ENCODE results near the gene GOLGA8B.

The GOLGA8B gene

DNA sequence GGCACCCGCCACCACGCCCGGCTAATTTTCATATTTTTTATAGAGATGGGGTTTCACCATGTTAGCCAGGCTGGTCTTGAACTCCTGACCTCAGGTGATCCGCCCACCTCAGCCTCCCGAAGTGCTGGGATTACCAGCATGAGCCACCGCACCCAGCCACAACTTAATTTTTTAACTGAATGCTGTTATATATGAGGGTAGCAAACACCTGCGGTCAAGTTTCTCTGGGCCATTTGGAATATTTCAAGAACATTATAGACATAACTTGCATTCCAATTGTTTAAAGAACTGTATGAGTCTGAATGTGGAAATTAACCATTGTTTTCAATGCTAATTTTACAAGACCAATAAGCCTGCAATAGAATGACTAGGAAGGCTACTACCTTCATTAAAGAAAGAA is 35.7 kb upstream of the GOLGA8B start:
- TF ChIP-seq, protein P1, sequence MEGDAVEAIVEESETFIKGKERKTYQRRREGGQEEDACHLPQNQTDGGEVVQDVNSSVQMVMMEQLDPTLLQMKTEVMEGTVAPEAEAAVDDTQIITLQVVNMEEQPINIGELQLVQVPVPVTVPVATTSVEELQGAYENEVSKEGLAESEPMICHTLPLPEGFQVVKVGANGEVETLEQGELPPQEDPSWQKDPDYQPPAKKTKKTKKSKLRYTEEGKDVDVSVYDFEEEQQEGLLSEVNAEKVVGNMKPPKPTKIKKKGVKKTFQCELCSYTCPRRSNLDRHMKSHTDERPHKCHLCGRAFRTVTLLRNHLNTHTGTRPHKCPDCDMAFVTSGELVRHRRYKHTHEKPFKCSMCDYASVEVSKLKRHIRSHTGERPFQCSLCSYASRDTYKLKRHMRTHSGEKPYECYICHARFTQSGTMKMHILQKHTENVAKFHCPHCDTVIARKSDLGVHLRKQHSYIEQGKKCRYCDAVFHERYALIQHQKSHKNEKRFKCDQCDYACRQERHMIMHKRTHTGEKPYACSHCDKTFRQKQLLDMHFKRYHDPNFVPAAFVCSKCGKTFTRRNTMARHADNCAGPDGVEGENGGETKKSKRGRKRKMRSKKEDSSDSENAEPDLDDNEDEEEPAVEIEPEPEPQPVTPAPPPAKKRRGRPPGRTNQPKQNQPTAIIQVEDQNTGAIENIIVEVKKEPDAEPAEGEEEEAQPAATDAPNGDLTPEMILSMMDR (IDR thresholded peaks at IDR 0.05; ENCODE audit: borderline replicate concordance, insufficient read depth, low read depth, low read length): no peak
- no peak overlapping the region for H3K4me3 ChIP-seq (ENCODE audit: low read depth, low read length)

DNA sequence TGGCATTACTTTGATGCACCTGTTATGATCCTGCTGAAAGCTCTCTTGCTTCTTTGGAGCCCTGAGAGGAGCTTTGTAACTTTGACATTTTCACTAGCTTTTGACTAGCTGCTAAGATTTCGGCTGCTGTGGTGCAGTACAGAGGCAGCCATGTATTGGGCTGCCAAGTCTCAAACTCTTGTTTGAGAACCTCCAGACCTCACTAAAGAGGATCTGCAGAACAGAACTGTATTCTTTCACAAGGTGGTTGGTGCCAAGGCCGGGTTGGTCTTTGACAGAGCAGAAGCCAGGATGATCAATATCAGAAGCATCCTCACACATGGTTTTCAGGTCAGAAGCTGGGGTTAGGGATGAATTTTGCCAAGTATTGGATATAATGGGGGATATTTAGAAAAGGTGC is 34.6 kb upstream of the GOLGA8B start:
- TF ChIP-seq, protein P1 (IDR thresholded peaks at IDR 0.05; ENCODE audit: borderline replicate concordance, insufficient read depth, low read depth, low read length): no peak
- no peak overlapping the region for H3K4me3 ChIP-seq (ENCODE audit: low read depth, low read length)

DNA sequence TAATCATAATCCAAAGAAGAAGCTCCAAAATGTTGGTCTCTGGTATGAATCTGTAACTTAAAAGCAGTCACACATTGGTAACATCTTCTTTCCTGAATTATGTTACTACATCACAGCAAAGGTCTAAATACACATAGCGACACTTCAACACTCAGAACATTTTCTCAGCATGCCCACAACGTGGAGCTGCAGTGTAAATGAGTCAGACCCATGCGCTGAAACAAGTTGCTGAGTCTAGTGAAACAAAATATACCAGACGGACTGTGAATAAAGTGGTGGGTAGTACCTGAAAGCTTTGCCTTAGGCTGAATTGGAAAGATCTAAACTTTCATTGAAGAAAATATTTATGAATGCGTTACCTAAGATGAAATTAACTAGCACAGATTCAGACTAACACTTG is 33.2 kb upstream of the GOLGA8B start:
- H3K4me3 ChIP-seq (ENCODE audit: low read depth, low read length): no peak overlapping the region
- TF ChIP-seq, protein P1 (IDR thresholded peaks at IDR 0.05; ENCODE audit: borderline replicate concordance, insufficient read depth, low read depth, low read length): no peak

DNA sequence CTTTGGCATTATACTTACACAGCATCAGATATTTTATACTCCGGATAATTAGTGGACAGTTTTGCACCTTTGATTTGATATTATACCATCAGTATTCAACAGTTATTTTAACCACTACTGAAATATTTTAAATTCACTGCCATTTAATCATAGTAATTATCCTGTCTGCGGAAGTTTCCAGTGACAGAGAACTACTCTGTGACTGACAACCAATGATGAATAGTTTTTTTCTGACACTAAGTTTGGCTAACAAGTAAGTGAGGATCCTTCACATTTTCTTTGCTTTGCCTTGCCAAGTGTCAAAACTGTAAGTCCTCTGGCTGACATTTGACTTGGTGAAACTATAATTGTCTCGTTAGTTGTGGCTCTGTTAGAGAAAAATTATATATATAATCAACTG is 30.5 kb upstream of the GOLGA8B start:
- H3K4me3 ChIP-seq (ENCODE audit: low read depth, low read length): no peak overlapping the region
- TF ChIP-seq, protein P1 (IDR thresholded peaks at IDR 0.05; ENCODE audit: borderline replicate concordance, insufficient read depth, low read depth, low read length): no peak

DNA sequence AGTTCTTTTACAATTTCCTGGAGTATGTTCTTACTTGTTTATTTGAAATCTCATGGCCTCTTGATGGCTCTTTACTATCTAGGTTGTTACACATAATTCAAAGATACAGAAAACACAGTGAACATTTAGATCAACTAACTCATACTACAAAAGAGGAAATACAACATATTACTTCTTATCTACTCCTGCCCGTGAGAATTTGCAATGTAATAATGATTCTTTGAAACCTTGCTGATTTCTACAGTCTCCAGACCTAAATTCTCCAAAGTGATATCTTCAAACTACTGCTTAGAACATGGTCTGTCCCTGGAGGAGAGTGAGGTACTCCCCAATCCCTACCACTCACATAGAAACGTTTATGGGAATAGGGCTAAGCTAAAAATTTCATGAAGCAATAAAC is 29.9 kb upstream of the GOLGA8B start:
- no peak overlapping the region for H3K4me3 ChIP-seq (ENCODE audit: low read depth, low read length)
- TF ChIP-seq, protein P1 (IDR thresholded peaks at IDR 0.05; ENCODE audit: borderline replicate concordance, insufficient read depth, low read depth, low read length): no peak

DNA sequence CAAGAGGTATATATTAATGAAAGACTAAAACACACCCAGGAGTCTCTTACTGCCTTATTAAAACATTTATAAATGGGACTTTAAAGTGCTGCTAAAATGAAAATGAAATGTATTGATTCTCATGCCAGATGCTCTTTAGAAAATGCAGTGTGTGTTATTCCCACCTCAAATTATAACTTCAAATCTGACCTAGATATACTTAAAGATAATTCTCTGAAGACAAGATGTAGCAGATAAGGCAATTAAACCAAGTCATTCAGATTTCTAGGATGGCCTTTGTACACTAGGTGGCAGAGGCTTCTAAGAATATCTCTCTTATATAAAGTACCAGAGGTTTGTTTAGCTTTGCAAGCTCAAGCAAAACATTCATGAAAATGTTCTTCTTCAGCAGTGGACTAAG is 26.9 kb upstream of the GOLGA8B start:
- no peak overlapping the region for H3K4me3 ChIP-seq (ENCODE audit: low read depth, low read length)
- TF ChIP-seq, protein P1 (IDR thresholded peaks at IDR 0.05; ENCODE audit: borderline replicate concordance, insufficient read depth, low read depth, low read length): no peak

DNA sequence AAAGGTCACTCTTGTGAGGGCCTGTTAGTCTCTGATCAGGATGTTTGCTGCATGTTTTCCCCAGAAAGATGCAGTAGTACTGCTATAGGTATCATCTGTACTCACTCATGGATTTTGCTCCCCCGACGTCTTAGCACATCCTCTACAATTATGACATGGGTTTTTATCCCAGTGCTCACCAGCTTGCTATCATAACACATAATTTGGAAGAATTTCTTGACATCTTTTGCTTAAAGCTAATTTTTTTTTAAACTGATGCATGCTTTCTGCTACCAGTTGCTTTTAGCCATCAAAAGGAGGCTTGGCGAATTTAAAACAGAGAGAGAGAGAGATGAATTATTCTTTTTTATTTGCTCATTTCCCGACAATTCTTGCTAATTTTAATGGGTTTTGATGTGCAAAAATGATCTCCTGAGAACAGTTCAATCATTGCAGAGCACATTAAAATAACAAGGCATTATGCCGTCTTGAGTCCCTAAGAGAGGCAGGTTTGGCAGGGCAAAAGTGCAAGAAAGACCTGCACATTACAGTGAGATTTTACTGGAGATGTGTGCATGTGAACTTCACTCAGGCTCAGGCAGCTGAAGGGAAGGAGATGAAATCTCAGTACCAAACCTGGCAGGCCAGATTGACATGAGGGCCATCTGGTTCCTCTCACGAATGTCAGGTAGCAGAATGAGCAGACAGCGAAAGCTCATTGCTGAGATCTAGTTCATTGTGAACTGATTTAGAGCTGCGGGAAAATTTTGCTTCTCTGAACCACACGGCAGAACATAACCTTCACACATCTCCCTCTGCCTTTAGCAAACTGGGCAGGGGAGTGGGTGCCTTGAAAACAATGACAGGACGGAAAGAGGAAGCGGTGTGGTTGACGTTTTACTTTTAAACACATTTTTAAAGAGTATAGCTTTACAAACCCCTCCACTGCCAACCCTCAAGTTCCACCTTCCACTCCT is 25.9 kb upstream of the GOLGA8B start:
- TF ChIP-seq, protein P1 (IDR thresholded peaks at IDR 0.05; ENCODE audit: borderline replicate concordance, insufficient read depth, low read depth, low read length): no peak
- H3K4me3 ChIP-seq (ENCODE audit: low read depth, low read length): no peak overlapping the region
